IMR-90 (cell line): ENCODE measurements around the gene TXNDC11. TPM values are rescaled to one million over a fixed set of nuclear protein-coding genes. Genes with fewer than 3 reads are reported as not detected.

Experiments
- ATAC-seq: fragments of 200-7000 bp; cut with Tn5 transposase; 2 replicates; pipeline ENCODE4 v1.9.1; 2020; ENCODE audit warnings: low read depth, mild to moderate bottlenecking, moderate library complexity
- BruUV-seq: library from RNA; stranded (reverse); fragments of 400-500 nt; replicated peaks from 2 replicates; lab custom pipeline; 2021; lab: Mats Ljungman, UMichigan
- CTCF ChIA-PET: fragments of 300-600 bp; formaldehyde crosslinking; extraction: SDS; loops from one replicate; lab custom pipeline; 2021; ENCODE audit warnings: antibody characterized with exemption; lab: Yijun Ruan, JAX
- POLR2A ChIA-PET: fragments of 300-600 bp; sonication (Branson Sonifier 250); formaldehyde crosslinking; loops from one replicate; lab custom pipeline; 2022; ENCODE audit warnings: antibody characterized with exemption; ENCODE audit not compliant: unreplicated experiment; lab: Charles Lee
- DNase-seq: peaks from one replicate; pipeline ENCODE4 v3.0.0; 2013
- H2AFZ ChIP-seq: replicated peaks from 2 replicates; pipeline ENCODE3; 2013; ENCODE audit warnings: low read length, mild to moderate bottlenecking; ENCODE audit not compliant: poor library complexity
- H2AK5ac ChIP-seq: 2 replicates; pipeline ENCODE4 v1.6.1; 2013; ENCODE audit warnings: low read depth, low read length, inconsistent platforms
- H2AK9ac ChIP-seq: replicated peaks from 2 replicates; pipeline ENCODE3; 2013; ENCODE audit warnings: mild to moderate bottlenecking, low read depth, low read length, moderate library complexity; ENCODE audit not compliant: poor library complexity
- H2BK120ac ChIP-seq: 2 replicates; pipeline ENCODE4 v1.6.1; 2013; ENCODE audit warnings: low read depth, low read length, inconsistent platforms
- H2BK15ac ChIP-seq: 3 replicates; pipeline ENCODE4 v1.6.1; 2013; ENCODE audit warnings: low read depth, low read length, inconsistent platforms
- H2BK20ac ChIP-seq: 2 replicates; pipeline ENCODE4 v1.6.1; 2013; ENCODE audit warnings: low read depth, mild to moderate bottlenecking, inconsistent platforms, low read length, moderate library complexity
- H2BK5ac ChIP-seq: 2 replicates; pipeline ENCODE4 v1.6.1; 2013; ENCODE audit warnings: mild to moderate bottlenecking, low read depth, low read length, inconsistent platforms; ENCODE audit not compliant: poor library complexity, severe bottlenecking
- H3K14ac ChIP-seq: replicated peaks from 2 replicates; pipeline ENCODE4 v1.6.1; 2013; ENCODE audit warnings: low read depth, low read length, inconsistent platforms
- H3K18ac ChIP-seq: 2 replicates; pipeline ENCODE4 v1.6.1; 2013; ENCODE audit warnings: low read depth, low read length, control low read depth
- H3K23ac ChIP-seq: 2 replicates; pipeline ENCODE4 v1.6.1; 2013; ENCODE audit warnings: low read depth, low read length, inconsistent platforms
- H3K27ac ChIP-seq: 2 replicates; pipeline ENCODE4 v1.5.1; 2013; ENCODE audit warnings: mild to moderate bottlenecking, control low read depth, low read length; ENCODE audit not compliant: insufficient read depth
- H3K27me3 ChIP-seq: 2 replicates; pipeline ENCODE4 v1.6.1; 2013; ENCODE audit warnings: low read length; ENCODE audit not compliant: control insufficient read depth, insufficient read depth
- H3K36me3 ChIP-seq: 2 replicates; pipeline ENCODE4 v1.6.1; 2013; ENCODE audit warnings: low read length, mixed read lengths; ENCODE audit not compliant: control insufficient read depth, insufficient read depth
- H3K4ac ChIP-seq: 2 replicates; pipeline ENCODE4 v1.6.1; 2013; ENCODE audit warnings: low read depth, low read length, inconsistent platforms
- H3K4me1 ChIP-seq: 2 replicates; pipeline ENCODE4 v1.6.1; 2013; ENCODE audit warnings: low read length, mixed read lengths; ENCODE audit not compliant: control insufficient read depth, insufficient read depth
- H3K4me2 ChIP-seq: 2 replicates; pipeline ENCODE4 v1.6.1; 2013; ENCODE audit warnings: low read depth, mild to moderate bottlenecking, control low read depth, low read length, moderate library complexity
- H3K4me3 ChIP-seq: 2 replicates; pipeline ENCODE4 v1.5.1; 2013; ENCODE audit warnings: low read depth, mild to moderate bottlenecking, control low read depth, low read length, moderate library complexity; ENCODE audit not compliant: insufficient read depth
- H3K56ac ChIP-seq: 2 replicates; pipeline ENCODE4 v1.6.1; 2013; ENCODE audit warnings: low read length, inconsistent platforms; ENCODE audit not compliant: insufficient read depth; ENCODE audit errors: extremely low read depth
- H3K79me1 ChIP-seq, 2 experiments: 2 replicates each; pipeline ENCODE4 v1.6.1; 2013; ENCODE audit warnings: low read length in 2 of 2, inconsistent platforms in 1 of 2, low read depth in 1 of 2
- H3K9ac ChIP-seq: 2 replicates; pipeline ENCODE4 v1.6.1; 2013; ENCODE audit warnings: low read depth, low read length, control low read depth
- H3K9me1 ChIP-seq: 2 replicates; pipeline ENCODE4 v1.6.1; 2013; ENCODE audit warnings: low read length, inconsistent platforms; ENCODE audit not compliant: insufficient read depth
- H3K9me3 ChIP-seq: 2 replicates; pipeline ENCODE4 v1.6.1; 2013; ENCODE audit warnings: low read length; ENCODE audit not compliant: control insufficient read depth, insufficient read depth
- H4K20me1 ChIP-seq: 2 replicates; pipeline ENCODE4 v1.6.1; 2013; ENCODE audit warnings: low read length, inconsistent platforms; ENCODE audit not compliant: insufficient read depth
- H4K5ac ChIP-seq: 2 replicates; pipeline ENCODE4 v1.6.1; 2013; ENCODE audit warnings: mild to moderate bottlenecking, low read depth, low read length, control low read depth
- H4K8ac ChIP-seq, 2 experiments: 2 replicates each; pipeline ENCODE4 v1.6.1; 2013; ENCODE audit warnings: low read depth in 2 of 2, low read length in 2 of 2, control low read depth in 1 of 2, inconsistent platforms in 1 of 2
- H4K91ac ChIP-seq: 2 replicates; pipeline ENCODE4 v1.6.1; 2013; ENCODE audit warnings: low read depth, low read length, inconsistent platforms; ENCODE audit not compliant: insufficient read depth
- BHLHE40 ChIP-seq: fragments of 150-350 bp; IDR thresholded peaks from 2 replicates; pipeline ENCODE4 v1.6.1; 2016; ENCODE audit warnings: mild to moderate bottlenecking, low read depth, low read length
- MAFK ChIP-seq: IDR thresholded peaks from 2 replicates; pipeline ENCODE4 v1.6.1; 2012; ENCODE audit warnings: low read depth, low read length, improper control_type of control experiment
- MAZ ChIP-seq: IDR thresholded peaks from 2 replicates; pipeline ENCODE4 v1.6.1; 2012; ENCODE audit warnings: low read depth, mild to moderate bottlenecking, low read length, improper control_type of control experiment, moderate library complexity, borderline replicate concordance
- RAD21 ChIP-seq: IDR thresholded peaks from 2 replicates; pipeline ENCODE4 v1.6.1; 2012; ENCODE audit warnings: low read length, improper control_type of control experiment
- RCOR1 ChIP-seq: IDR thresholded peaks from 2 replicates; pipeline ENCODE4 v1.6.1; 2012; ENCODE audit warnings: mild to moderate bottlenecking, low read length, improper control_type of control experiment; ENCODE audit not compliant: insufficient replicate concordance
- WGBS, 2 experiments: methylation state at CpG; one replicate each; pipeline versions ENCODE4 v1.1.5 to v1.1.7; 2013; ENCODE audit warnings: missing lambda C conversion rate in 2 of 2; ENCODE audit not compliant: insufficient read length in 1 of 2; ENCODE audit errors: extremely low coverage in 2 of 2; 5-methylcytosine and 5-hydroxymethylcytosine counted together
- dilution Hi-C: fragments of 300-500 bp; cut with HindIII; formaldehyde crosslinking; loops from one replicate; pipeline ENCODE4 v1.14.3; 2018; ENCODE audit warnings: low sequenced_read_pairs; ENCODE audit not compliant: unreplicated experiment
- in situ Hi-C: fragments of 300-500 bp; cut with MboI; formaldehyde crosslinking; loops from 3 replicates; pipeline ENCODE4 v1.14.3; 2019; ENCODE audit warnings: low sequenced_read_pairs, inconsistent platforms, mixed read lengths
- intact Hi-C: fragments of 100-400 bp; cut with micrococcal nuclease; formaldehyde crosslinking; loops from 2 replicates; pipeline ENCODE4 v1.10.0; 2022
- polyA plus RNA-seq, 3 experiments: library from polyadenylated mRNA; depleted of rRNA; stranded (reverse); fragments of >200 nt; gene quantifications; 2 replicates each; pipeline ENCODE4 v1.2.3, GENCODE V29; 2012; ENCODE audit warnings: low replicate concordance in 1 of 3
- total RNA-seq: library from RNA; depleted of rRNA; stranded (reverse); fragments of >200 nt; gene quantifications from 2 replicates; pipeline ENCODE4 v1.2.3, GENCODE V29; 2012
- TF ChIP-seq, protein P1 (sequence below): fragments of 150-350 bp; IDR thresholded peaks from 2 replicates; pipeline ENCODE4 v1.6.1; 2016; ENCODE audit warnings: low read depth, mild to moderate bottlenecking, low read length, moderate library complexity, borderline replicate concordance

Gene TXNDC11
- total and polyA plus RNA-seq, 2 of the 4 experiments (the other 2 are of a cell fraction) = 25.3 to 42.9 TPM

DNA sequence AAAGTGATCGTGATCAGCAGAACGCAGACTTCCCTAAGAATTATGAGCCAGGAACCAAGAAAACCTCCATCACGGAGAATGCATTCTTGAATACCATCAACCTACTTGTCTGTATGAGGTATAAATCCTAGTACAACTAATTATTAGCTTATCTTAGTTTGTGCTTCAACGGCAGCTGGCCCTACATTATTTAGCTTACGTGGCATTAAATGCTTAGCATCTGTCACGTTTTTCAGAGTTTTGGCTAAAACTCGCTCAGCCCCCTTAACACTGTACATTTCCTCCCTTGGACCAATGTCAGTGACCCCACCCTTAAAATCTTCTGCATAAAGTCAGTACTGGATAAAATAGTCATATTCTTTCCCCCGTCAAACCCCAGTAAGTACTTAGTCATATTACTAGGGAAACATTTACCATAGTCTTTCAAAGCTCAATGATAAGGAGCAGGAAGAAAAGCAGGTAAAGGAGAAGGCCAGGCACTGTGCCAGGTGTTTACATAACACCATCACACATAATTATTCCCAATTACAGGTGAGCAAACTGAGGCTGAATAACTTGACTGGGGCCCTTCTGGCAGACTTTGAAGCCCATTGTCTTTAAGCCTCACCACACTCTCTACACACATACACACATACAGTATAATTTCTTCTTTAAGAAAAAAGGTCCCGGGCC, 16.6 kb upstream of the TXNDC11 start:
- peaks cover 5% of the 10 kb centered on the region; the same call in 1 of the 2 replicates for H3K9me1 ChIP-seq
- H3K27ac ChIP-seq = no peak overlapping the region
- in situ Hi-C loops = no loop called here
- POLR2A ChIA-PET = no interaction called here
- CTCF ChIA-PET = no interaction called here
- peaks cover 3% of the 10 kb centered on the region; the same call in 1 of the 2 replicates for H4K20me1 ChIP-seq
- intact Hi-C loops = no loop called here
- no peak overlapping the region for H4K91ac ChIP-seq
- no peak overlapping the region for H3K18ac ChIP-seq
- no peak overlapping the region for H2BK15ac ChIP-seq
- no peaks in the 10 kb centered on the region for H3K27me3 ChIP-seq
- no peak overlapping the region for H2BK5ac ChIP-seq
- H2AK5ac ChIP-seq = no peak overlapping the region
- H4K8ac ChIP-seq = no peak overlapping the region
- H3K9me3 ChIP-seq = no peaks in the 10 kb centered on the region
- TF ChIP-seq RCOR1 (no peak), RAD21 (no peak), MAFK (peak; percentile 27; the same call in 1 of the 2 replicates), MAZ (no peak), BHLHE40 (no peak)
- TF ChIP-seq, protein P1, sequence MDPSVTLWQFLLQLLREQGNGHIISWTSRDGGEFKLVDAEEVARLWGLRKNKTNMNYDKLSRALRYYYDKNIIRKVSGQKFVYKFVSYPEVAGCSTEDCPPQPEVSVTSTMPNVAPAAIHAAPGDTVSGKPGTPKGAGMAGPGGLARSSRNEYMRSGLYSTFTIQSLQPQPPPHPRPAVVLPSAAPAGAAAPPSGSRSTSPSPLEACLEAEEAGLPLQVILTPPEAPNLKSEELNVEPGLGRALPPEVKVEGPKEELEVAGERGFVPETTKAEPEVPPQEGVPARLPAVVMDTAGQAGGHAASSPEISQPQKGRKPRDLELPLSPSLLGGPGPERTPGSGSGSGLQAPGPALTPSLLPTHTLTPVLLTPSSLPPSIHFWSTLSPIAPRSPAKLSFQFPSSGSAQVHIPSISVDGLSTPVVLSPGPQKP = no peak
- no peak overlapping the region for H2AFZ ChIP-seq
- H3K56ac ChIP-seq = no peak overlapping the region
- no TSS peak for BruUV-seq
- no peak overlapping the region for H3K4me3 ChIP-seq
- peaks cover 20 to 51% of the 10 kb centered on the region in 2 experiments for H3K79me1 ChIP-seq
- no peak overlapping the region for H3K4me2 ChIP-seq
- no peak for DNase-seq
- no peak overlapping the region for H2BK20ac ChIP-seq
- peaks cover 5% of the 10 kb centered on the region for H3K4me1 ChIP-seq
- no peak overlapping the region for H3K14ac ChIP-seq
- no peak for ATAC-seq
- no peak overlapping the region for H3K23ac ChIP-seq
- no peak overlapping the region for H4K5ac ChIP-seq
- WGBS, 2 experiments = 100% methylated on average over 1 of the region's 9 CpGs; no CpG with 5 or more reads in 1 of the 2 experiments
- peaks cover 54% of the 10 kb centered on the region for H3K36me3 ChIP-seq
- H3K4ac ChIP-seq = no peak overlapping the region
- no peak overlapping the region for H3K9ac ChIP-seq
- no peak overlapping the region for H2AK9ac ChIP-seq
- H2BK120ac ChIP-seq = no peak overlapping the region
- dilution Hi-C loops = no loop called here
